HCT116 (cell line): ENCODE measurements around the gene CA10. TPM values are rescaled to one million over a fixed set of nuclear protein-coding genes. Genes with fewer than 3 reads are reported as not detected.

ENCODE experiments used
- ATAC-seq: fragments of 200-7000 bp; cut with Tn5 transposase; 2 replicates; pipeline ENCODE4 v1.9.1; 2020; ENCODE audit warnings: mild to moderate bottlenecking, moderate library complexity
- BruUV-seq: library from RNA; stranded (reverse); fragments of 400-500 nt; replicated peaks from 2 replicates; lab custom pipeline; 2021; lab: Mats Ljungman, UMichigan
- CTCF ChIA-PET: fragments of 300-600 bp; sonication (Branson Sonifier 250); formaldehyde crosslinking; loops from one replicate; lab custom pipeline; 2021; ENCODE audit warnings: antibody characterized with exemption; lab: Charles Lee
- POLR2A ChIA-PET: fragments of 300-600, 350-600 bp; sonication (Branson Sonifier 250); formaldehyde crosslinking; loops from one replicate; lab custom pipeline; 2021; ENCODE audit warnings: antibody characterized with exemption; lab: Charles Lee
- RAD21 ChIA-PET, 2 experiments: fragments of 300-600 bp; sonication (Branson Sonifier 250); formaldehyde crosslinking; loops; one replicate each; lab custom pipeline; 2023; ENCODE audit warnings: low total read pairs in 2 of 2; ENCODE audit not compliant: uncharacterized antibody in 2 of 2, unreplicated experiment in 2 of 2, low non-redundant PET in 1 of 2; lab: Charles Lee
- DNase-seq: peaks from one replicate; pipeline ENCODE4 v3.0.0-alpha.2; 2010; ENCODE audit warnings: low read depth, low spot score
- H2AFZ ChIP-seq: fragments of 200-600 bp; shearing (Covaris generic), sonication (generic); 2 replicates; pipeline ENCODE4 v1.6.1; 2017; ENCODE audit warnings: low read depth, mixed run types, mixed read lengths, antibody characterized with exemption, low read length; ENCODE audit not compliant: poor library complexity, severe bottlenecking
- H3K27ac ChIP-seq: 2 replicates; pipeline ENCODE4 v1.5.1; 2012; ENCODE audit warnings: low read depth, low read length
- H3K27me3 ChIP-seq: fragments of 200-600 bp; sonication (generic); 2 replicates; pipeline ENCODE4 v1.6.1; 2016; ENCODE audit warnings: mixed run types, low read length, mixed read lengths; ENCODE audit not compliant: insufficient read depth
- H3K36me3 ChIP-seq, 2 experiments: fragments of 200-500 bp in 1 of 2; fragments of 200-600 bp in 1 of 2; sonication (Bioruptor generic) in 1 of 2; sonication (generic) in 1 of 2; 2 replicates each; pipeline versions ENCODE4 v1.5.1 to v1.6.1; 2014 to 2016; ENCODE audit warnings: low read length in 2 of 2, inconsistent platforms in 1 of 2, mixed read lengths in 1 of 2, mixed run types in 1 of 2; ENCODE audit not compliant: insufficient read depth in 2 of 2, control insufficient read depth in 1 of 2
- H3K4me1 ChIP-seq, 2 experiments: fragments of 200-600 bp in 1 of 2; sonication (generic) in 1 of 2; 2 replicates each; pipeline versions ENCODE4 v1.5.1 to v1.6.1; 2012 to 2017; ENCODE audit warnings: low read length in 2 of 2, inconsistent platforms in 1 of 2, mild to moderate bottlenecking in 1 of 2, mixed read lengths in 1 of 2, mixed run types in 1 of 2, moderate library complexity in 1 of 2; ENCODE audit not compliant: insufficient read depth in 2 of 2, control insufficient read depth in 1 of 2
- H3K4me2 ChIP-seq: fragments of 200-600 bp; sonication (generic); 2 replicates; pipeline ENCODE4 v1.6.1; 2017; ENCODE audit warnings: mixed run types, low read length, mixed read lengths
- H3K4me3 ChIP-seq, 2 experiments: fragments of 200-600 bp in 1 of 2; sonication (generic) in 1 of 2; replicated peaks in 1 of 2; 2 replicates each; pipeline ENCODE4 v1.5.1; 2011 to 2016; ENCODE audit warnings: low read length in 2 of 2, control low read depth in 1 of 2, low read depth in 1 of 2, mild to moderate bottlenecking in 1 of 2, mixed read lengths in 1 of 2, mixed run types in 1 of 2
- H3K79me2 ChIP-seq: fragments of 200-600 bp; sonication (generic); 2 replicates; pipeline ENCODE4 v1.6.1; 2017; ENCODE audit warnings: mild to moderate bottlenecking, mixed run types, low read length, moderate library complexity, mixed read lengths; ENCODE audit not compliant: insufficient read depth
- H3K9ac ChIP-seq: fragments of 200-600 bp; sonication (generic); 2 replicates; pipeline ENCODE4 v1.6.1; 2016; ENCODE audit warnings: low read length, mixed read lengths
- H3K9me2 ChIP-seq: fragments of 200-600 bp; sonication (generic), shearing (Covaris generic); 2 replicates; pipeline ENCODE4 v1.6.1; 2017; ENCODE audit warnings: mixed run types, mild to moderate bottlenecking, moderate library complexity; ENCODE audit not compliant: insufficient read depth
- H3K9me3 ChIP-seq, 2 experiments: fragments of 200-500 bp in 1 of 2; fragments of 200-600 bp in 1 of 2; sonication (Bioruptor generic) in 1 of 2; sonication (generic) in 1 of 2; 2 replicates each; pipeline ENCODE4 v1.6.1; 2014 to 2017; ENCODE audit warnings: low read length in 2 of 2, mixed read lengths in 2 of 2, inconsistent platforms in 1 of 2, low read depth in 1 of 2, mild to moderate bottlenecking in 1 of 2, mixed run types in 1 of 2, moderate library complexity in 1 of 2; ENCODE audit not compliant: control insufficient read depth in 1 of 2, insufficient read depth in 1 of 2
- H4K20me1 ChIP-seq: fragments of 200-600 bp; sonication (generic), shearing (Covaris generic); 2 replicates; pipeline ENCODE4 v1.6.1; 2017; ENCODE audit warnings: mixed run types, mild to moderate bottlenecking, moderate library complexity; ENCODE audit not compliant: insufficient read depth
- CBX3 ChIP-seq: IDR thresholded peaks from 2 replicates; pipeline ENCODE4 v1.6.1; 2012; ENCODE audit warnings: low read depth
- EGR1 ChIP-seq: IDR thresholded peaks from 2 replicates; pipeline ENCODE4 v1.6.1; 2012; ENCODE audit warnings: low read depth
- EZH2phosphoT487 ChIP-seq: fragments of 200-600 bp; IDR thresholded peaks from 2 replicates; pipeline ENCODE4 v1.6.1; 2018; ENCODE audit warnings: antibody characterized with exemption, borderline replicate concordance
- POLR2A ChIP-seq: IDR thresholded peaks from 2 replicates; pipeline ENCODE4 v1.7.0; 2011; ENCODE audit warnings: borderline replicate concordance; ENCODE audit not compliant: insufficient read depth, insufficient read length; ENCODE audit errors: extremely low read depth
- POLR2AphosphoS5 ChIP-seq: IDR thresholded peaks from 2 replicates; pipeline ENCODE4 v1.6.1; 2011; ENCODE audit warnings: mild to moderate bottlenecking, low read depth, low read length, moderate library complexity
- SIN3A ChIP-seq: IDR thresholded peaks from 2 replicates; pipeline ENCODE4 v1.6.1; 2012; ENCODE audit warnings: low read depth
- YY1 ChIP-seq: IDR thresholded peaks from 2 replicates; pipeline ENCODE4 v1.6.1; 2011; ENCODE audit warnings: low read length, low read depth, moderate library complexity, mild to moderate bottlenecking; ENCODE audit not compliant: insufficient replicate concordance; ENCODE audit errors: extremely low read depth
- ZBTB33 ChIP-seq: IDR thresholded peaks from 2 replicates; pipeline ENCODE4 v1.6.1; 2011; ENCODE audit warnings: mild to moderate bottlenecking, low read length, moderate library complexity; ENCODE audit not compliant: insufficient replicate concordance; ENCODE audit errors: extremely low read depth
- ZFX ChIP-seq: fragments of 450-650 bp; IDR thresholded peaks from 2 replicates; pipeline ENCODE4 v1.6.1; 2017
- ZNF274 ChIP-seq: fragments of 200-500 bp; sonication (Bioruptor generic); IDR thresholded peaks from 2 replicates; pipeline ENCODE4 v1.6.1; 2014; ENCODE audit warnings: mild to moderate bottlenecking, low read depth, low read length, inconsistent platforms
- intact Hi-C: fragments of 100-400 bp; cut with micrococcal nuclease; formaldehyde crosslinking; loops from 2 replicates; pipeline ENCODE4 v1.10.0; 2022
- total RNA-seq: library from RNA; stranded (reverse); gene quantifications from one replicate; pipeline ENCODE4 v1.2.1, GENCODE V29; 2021; ENCODE audit not compliant: unreplicated experiment

Gene CA10
- total RNA-seq, 1 experiment from 2014 or later, result not detected

GRCh38 chr17:51699303-51699702, 459.2 kb downstream of the CA10 start:
- Histone ChIP-seq H3K9me3 (no peaks in the 10 kb centered on the region), H3K9ac (no peak overlapping the region), H3K36me3 (no peaks in the 10 kb centered on the region), H3K27ac (no peak overlapping the region), H3K79me2 (no peaks in the 10 kb centered on the region), H4K20me1 (no peaks in the 10 kb centered on the region), H3K4me2 (no peak overlapping the region), H3K4me3 (no peak overlapping the region), H3K9me2 (no peaks in the 10 kb centered on the region), H3K27me3 (0 out of 2 replicates have a peak, but pooled peaks cover 5% of the 10 kb centered on the region), H2AFZ (no peak overlapping the region), H3K4me1 (no peaks in the 10 kb centered on the region)
- CTCF ChIA-PET, result no interaction called here
- no peak for TF ChIP-seq POLR2AphosphoS5
- no peak for TF ChIP-seq SIN3A
- no peak for TF ChIP-seq ZNF274
- TF ChIP-seq ZFX, result no peak
- no peak for TF ChIP-seq POLR2A
- TF ChIP-seq EGR1, result no peak
- no peak for TF ChIP-seq ZBTB33
- no peak for TF ChIP-seq CBX3
- no peak for TF ChIP-seq YY1
- TF ChIP-seq EZH2phosphoT487, result no peak
- intact Hi-C loops, result no loop called here
- BruUV-seq, result no TSS peak
- DNase-seq (no peak), ATAC-seq (no peak)
- POLR2A ChIA-PET, result no interaction called here
- RAD21 ChIA-PET, result no interaction called here
